ENCODE data around the gene ATAD3A.
"Not testable (repeated sequence)": the region's sequence is repeated elsewhere in the genome, so short reads cannot be mapped to it uniquely, and the experiment has no call there.

Gene ATAD3A

DNA sequence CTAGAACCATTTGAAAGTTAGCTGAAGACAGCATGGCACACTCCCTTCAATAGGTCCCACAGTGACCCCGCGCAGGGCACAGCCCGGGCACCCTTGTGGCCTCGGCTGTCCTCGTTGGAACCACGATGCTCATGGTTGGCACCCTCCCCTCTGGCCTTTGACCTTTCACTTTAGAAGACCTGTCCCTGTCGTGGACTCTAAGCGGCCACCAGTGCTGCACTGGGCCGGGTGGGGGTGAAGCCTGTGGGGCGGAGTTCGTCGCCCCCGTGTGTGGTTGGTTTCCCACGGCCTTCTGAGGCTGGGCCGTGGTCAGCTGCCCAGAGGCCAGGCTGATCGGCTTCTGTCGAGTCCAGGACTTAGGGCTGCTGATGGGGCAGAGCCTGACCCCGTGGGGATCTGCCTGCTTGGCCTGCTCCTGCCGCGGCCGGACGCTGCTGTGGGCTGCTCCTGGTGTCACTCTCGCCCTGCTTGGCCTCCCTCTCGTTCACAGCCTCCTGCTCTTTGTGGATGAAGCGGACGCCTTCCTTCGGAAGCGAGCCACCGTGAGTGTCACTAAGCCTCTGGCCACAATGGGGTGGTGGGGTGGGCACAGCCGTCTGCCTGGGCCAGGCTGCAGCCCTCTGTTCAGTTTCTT is 12.9 kb downstream of the ATAD3A start:
- not testable (repeated sequence) for DNase-seq

DNA sequence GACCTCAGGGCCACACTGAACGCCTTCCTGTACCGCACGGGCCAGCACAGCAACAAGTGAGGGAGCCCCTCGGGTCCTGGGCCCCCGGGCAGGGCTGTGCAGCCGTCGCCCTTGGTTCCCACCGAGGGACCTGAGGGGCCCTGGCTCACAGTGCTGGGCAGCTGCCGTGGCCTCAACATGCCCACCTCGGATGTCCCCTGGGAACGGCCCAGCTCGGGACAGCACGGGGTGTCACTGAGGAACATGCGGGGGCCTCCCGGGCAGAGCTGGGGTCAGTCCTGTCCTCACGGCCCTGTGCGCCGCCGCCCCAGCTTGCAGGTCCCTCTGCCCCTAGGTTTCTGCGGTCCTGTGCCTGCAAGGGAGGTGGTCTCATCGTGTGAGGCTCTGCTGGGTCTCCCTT is 14.5 kb downstream of the ATAD3A start:
- not testable (repeated sequence) for DNase-seq

DNA sequence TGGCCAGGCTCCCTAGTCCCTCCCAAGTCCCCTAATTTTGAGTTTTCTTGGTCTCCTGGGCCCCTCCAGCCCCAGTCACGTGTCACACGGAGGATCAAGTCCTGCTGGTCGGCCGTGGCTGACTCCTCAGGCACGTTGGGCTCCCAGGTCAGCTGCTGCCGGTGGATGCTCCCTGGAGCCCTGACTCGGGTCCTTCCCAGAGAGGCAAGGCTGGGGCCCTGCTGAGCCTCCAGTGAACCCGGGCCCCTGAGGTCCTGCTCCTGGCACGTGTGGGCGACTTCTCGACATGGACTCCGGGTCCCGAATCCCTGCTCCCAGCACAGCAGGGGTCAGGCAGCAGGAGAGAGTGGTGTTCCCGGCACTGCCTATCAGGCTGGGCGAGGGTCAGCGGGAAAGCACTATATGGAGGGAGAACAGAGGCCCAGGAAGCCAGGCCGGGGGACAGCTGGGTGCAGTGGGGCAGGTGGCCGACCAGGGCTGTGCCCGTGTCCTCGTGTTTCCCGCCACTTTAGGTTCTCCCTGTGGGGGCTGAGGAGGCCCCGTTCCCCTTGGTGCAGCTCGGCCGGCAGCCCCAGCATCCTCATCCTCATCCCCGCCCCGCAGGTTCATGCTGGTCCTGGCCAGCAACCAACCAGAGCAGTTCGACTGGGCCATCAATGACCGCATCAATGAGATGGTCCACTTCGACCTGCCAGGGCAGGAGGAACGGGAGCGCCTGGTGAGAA is 15.3 kb downstream of the ATAD3A start:
- no peak for DNase-seq

DNA sequence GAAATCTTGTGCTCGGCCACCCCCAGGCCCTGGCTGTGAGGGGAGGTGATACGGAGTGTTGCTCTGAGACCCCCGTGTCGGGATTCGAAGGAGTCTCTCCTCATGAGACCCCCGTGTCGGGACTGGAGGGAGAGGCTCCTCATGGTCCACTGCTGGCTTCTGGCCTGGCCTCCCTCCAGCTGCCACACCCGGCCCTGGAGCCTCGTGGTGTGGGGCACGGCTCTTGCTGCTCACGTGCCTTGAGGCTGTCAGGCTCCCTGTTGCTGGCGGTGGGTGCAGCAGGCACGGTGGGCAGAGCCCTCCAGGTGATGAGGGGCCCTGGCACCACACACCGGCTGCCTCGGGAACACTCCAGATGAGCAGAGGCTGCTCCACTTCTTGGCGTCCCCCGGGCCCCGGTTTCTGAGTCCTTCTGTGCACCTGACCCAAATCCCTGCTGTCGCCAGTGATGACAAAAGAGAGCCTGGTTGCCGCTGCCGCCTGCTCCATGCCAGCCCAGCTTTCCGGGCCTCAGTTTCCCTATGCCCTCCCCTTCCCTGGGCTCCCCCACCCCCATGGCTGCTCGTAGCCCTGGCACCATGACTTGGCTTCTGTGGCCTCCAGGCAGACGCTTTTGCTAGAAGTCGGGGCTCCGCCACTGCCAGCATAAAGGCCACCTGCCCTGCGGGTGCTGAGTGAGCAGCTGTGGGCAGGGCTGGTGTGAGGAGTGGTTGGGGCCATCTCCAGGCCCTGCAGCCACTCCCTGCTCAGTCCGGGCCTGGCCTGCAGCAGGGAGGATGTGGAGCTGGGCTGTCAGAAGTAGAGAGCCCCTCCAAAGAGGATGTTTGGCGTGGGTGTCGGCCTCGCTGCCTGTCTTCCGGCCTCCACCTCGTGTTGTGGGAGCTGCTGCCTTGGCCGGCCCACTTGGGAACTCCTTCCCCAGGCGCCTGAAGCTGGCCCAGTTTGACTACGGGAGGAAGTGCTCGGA is 16.6 kb downstream of the ATAD3A start:
- no peak for DNase-seq

DNA sequence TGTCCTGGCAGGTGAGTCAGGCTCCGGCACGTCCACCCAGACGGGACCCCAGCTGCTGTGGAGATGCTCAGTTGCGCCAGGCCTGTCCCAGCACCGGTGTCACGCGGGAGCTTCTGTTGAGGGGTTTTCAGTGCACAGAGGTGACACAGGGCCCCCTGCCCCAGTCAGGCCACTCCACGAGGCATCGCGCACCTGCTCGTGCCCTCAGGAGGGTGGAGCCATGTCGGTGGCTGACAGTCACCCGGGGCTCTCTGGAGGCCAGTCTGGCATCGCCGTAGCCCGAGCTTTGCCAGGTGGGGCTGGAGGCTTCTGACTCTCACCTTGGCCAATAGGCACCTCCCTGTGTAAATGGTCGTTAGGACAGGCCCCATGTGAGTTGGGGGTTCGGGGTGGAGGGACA is 17.4 kb downstream of the ATAD3A start:
- no peak for DNase-seq

DNA sequence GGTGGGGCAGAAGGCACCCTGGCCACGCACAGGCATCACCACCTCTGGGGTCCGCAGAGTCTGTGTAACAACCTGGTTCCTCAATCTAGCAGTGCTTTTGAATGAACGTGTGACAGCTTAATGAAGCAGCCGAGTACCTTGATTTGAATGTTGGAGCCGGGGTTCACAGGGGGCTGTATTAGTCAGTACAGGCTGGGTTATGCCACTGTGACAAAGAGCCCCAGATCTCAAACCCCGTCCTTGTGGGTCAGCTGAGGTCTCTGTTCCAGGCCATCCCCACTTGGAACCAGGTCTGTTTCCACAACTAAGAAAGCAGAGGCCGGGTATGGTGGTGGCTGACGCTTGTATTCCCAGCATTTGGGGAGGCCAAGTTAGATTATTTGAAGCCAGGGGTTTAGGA is 18.0 kb downstream of the ATAD3A start:
- DNase-seq, result no peak

- DNase-seq, result no peak
Measured at GRCh38 chr1:1531947-1532346, 20.0 kb downstream of the ATAD3A start.

- DNase-seq, result not testable (repeated sequence)
Measured at GRCh38 chr1:1533176-1533893, 21.4 kb downstream of the ATAD3A start.

DNA sequence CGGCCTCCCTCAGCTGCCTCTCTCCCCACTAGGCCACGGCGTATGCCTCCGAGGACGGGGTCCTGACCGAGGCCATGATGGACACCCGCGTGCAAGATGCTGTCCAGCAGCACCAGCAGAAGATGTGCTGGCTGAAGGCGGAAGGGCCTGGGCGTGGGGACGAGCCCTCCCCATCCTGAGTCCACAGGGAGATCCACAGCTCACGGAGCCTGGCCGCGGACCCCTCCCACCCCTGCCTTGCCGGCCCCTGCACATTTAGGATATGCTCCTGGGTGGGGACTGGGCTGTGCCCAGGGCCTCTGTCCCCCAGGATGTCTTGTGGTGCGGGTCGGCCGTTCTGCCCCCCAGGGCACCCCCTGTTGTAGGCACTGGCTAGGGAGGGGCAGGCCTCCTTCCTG is 21.9 kb downstream of the ATAD3A start:
- DNase-seq, result not testable (repeated sequence)

- DNase-seq, result no peak
Measured at GRCh38 chr1:1534401-1535154, 22.6 kb downstream of the ATAD3A start.

DNA sequence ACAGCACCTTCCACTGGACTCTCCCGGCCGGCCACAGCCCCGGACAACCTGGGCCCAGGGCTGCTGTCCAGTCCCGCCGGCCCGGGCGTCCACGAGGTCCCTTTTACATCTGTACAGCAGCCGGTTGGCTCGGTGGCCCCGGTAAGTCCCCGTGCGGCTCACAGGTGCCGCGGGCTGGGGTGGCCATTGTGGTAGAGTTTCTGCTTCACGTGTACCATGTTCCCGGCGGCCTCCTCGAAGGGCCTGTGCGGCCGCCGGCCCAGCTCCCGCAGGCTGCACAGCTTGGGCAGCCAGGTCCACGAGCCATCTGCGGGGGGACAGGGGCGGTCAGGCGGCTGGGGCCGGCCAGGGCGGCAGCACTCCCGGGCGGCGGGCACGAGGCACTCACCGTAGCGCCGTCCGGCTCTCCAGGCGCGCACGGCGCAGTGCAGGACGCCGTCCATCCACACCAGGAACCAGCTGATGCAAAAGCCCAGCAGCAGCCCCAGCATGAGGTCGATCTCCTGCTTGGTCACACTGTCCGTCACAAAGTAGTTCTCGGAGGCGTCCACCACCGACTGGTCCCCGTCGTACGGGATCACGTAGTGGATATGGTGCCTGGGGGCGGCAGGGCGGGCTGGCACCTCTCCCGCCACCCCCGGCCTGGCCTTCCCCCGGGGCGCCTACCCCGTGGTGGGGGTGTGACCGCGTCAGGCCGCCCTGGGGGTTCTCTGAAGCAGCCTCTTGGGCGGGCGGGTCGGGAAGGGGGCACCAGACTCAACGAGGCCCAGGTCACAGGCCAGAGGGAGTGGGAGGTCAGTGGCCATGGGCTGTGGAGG is 23.4 kb downstream of the ATAD3A start:
- no peak for DNase-seq

- no peak for DNase-seq
Measured at GRCh38 chr1:1536019-1536937, 24.3 kb downstream of the ATAD3A start.

DNA sequence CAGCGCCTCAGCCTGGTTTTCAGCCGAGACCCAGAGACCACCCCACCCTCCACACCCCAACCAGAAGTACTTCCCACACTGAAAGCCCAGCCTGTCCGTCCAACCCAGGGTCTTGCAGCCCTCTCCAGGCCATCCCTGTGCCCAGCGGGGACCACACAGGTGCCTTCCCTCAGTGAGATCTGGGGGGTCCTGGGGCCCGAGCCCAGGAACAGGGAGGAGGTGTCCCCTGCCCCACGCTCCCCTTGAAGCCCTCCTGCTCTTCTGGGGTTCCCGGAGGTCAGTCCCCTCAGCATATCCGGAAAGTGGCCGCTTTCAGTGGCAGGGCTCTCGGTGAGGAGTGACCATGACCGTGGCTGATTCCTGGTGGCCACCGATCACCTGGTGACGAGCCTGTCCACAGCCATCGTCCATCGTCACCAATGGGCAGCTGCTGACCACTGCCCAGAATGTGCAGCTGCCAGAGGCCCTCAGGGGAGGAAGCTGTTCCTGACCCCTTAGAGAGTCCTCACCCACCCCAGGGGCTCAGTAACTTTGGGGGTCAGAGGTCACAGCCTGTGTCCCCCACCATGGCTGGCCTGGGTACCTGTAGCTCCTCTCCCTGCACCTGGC is 25.1 kb downstream of the ATAD3A start:
- DNase-seq, result no peak

DNA sequence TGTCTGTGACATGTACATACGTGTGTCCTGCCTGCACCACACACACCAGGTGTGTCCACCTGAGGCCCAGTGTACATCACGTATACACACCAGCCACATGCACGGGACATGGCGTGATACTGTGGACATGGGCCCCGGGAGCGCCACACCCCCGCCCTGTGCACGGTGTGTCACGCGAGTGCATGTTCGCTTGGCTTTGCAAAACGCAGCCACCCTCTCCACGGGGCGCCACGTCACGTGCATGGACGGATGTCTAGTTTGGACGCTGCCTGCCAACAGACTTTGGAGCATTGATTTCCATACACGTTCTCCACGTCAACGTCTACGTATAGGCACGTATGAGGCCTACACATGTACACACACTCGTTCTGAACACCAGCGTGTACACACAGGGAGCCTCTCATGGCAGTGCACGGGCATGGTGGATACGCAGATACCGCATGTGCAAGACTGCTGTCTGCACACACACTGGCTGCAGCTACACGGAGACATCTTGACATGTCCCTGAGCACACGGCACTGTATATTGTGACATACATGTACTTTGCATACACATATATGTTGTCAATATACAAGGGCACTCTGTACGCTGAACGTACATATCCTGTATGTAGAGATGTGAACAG is 25.8 kb downstream of the ATAD3A start:
- DNase-seq, result no peak

- no peak for DNase-seq
Measured at GRCh38 chr1:1538334-1538733, 26.4 kb downstream of the ATAD3A start.

DNA sequence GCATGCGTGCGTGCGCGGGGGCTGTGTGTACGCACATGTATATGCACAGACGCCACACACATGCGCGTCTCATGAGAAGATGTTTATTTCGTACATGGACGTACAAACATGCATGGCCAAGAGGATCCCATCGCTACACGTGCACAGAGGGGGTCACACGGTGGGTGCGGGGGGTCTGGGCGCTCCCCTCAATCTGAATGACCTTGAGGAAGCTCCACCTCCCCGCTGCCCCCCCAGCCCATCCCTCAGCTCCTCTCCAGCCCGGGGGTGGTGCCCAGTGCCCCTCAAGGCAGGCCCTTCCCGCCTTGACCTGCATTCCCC is 27.0 kb downstream of the ATAD3A start:
- DNase-seq, result no peak

- no peak for DNase-seq
Measured at GRCh38 chr1:1539310-1540089, 27.5 kb downstream of the ATAD3A start.

DNA sequence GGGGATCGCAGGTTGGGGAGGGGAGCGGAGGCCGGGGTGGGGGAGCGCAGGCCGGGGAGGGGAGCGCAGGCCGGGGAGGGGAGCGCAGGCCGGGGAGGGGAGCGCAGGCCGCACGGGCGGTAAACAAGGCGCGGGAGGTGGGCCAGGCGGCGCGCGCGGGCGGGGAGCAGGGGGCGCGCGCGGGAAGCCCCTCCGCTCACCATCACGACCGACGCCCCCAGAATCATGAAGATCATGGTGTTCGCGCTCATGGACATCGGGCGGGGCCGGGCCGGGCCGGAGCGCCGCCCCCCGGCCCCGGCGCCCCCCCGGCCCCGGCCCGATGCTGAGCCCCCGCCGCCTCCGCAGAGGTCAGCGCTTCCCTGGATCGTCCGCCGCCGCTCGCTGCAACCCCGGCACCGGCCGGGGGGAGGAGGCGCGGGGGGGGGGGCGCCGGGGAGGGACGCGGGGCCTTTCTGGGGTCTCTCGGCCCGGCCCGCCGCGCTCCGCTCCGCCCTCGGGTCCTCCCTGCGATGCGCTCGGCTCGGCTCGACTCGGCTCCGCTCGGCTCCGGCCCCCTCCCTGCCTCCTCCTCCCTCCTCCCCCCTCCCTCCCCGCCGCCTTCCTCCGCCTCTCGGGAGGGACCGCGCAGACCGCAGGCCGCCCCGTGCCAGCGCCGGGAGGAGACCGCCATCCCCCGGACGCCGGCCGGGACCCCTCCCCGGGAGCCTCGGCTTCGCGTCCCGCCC is 28.3 kb downstream of the ATAD3A start, which contains the start of gene TMEM240:
Gene TMEM240 (minus strand): TSS at position 535 of the 728 bp plus-strand sequence. CDS start 278 bp downstream, at position 257.
- DNase-seq, result peak; percentile 59
